HepG2 (cell line): Measurements from ENCODE around the gene VCPKMT. TPM values are rescaled to one million over a fixed set of nuclear protein-coding genes. Genes with fewer than 3 reads are reported as not detected.

Experiments
- ATF1 ChIP-seq: IDR thresholded peaks from 2 replicates; pipeline ENCODE4 v1.6.1; 2016; ENCODE audit warnings: mild to moderate bottlenecking, control low read depth
- KDM3A ChIP-seq: IDR thresholded peaks from 2 replicates; pipeline ENCODE4 v1.6.1; 2018; ENCODE audit warnings: low read depth, missing compliant biosample characterization
- MXI1 ChIP-seq: IDR thresholded peaks from 3 replicates; pipeline ENCODE4 v1.6.1; 2012; ENCODE audit warnings: low read depth, low read length, inconsistent platforms, borderline replicate concordance
- SALL2 ChIP-seq: sonication (generic); formaldehyde crosslinking; IDR thresholded peaks from 2 replicates; pipeline ENCODE4 v1.8.1; 2023; ENCODE audit warnings: mild to moderate bottlenecking, missing genetic modification reagents, inconsistent platforms
- ZNF101 ChIP-seq: sonication (generic); formaldehyde crosslinking; IDR thresholded peaks from 2 replicates; pipeline ENCODE4 v1.4.0; 2020; ENCODE audit warnings: mild to moderate bottlenecking, low read depth, missing genetic modification reagents, borderline replicate concordance
- ZNF33A ChIP-seq: sonication (generic); formaldehyde crosslinking; IDR thresholded peaks from 2 replicates; pipeline ENCODE4 v1.5.1; 2020; ENCODE audit warnings: missing genetic modification reagents, mild to moderate bottlenecking, moderate library complexity, borderline replicate concordance
- ZNF761 ChIP-seq: sonication (generic); formaldehyde crosslinking; conservative IDR thresholded peaks from 2 replicates; pipeline ENCODE4 v1.4.0; 2020; ENCODE audit warnings: mild to moderate bottlenecking, missing genetic modification reagents
- polyA plus RNA-seq, 8 experiments: library from polyadenylated mRNA; depleted of rRNA in 3 of 8; stranded (reverse) in 7 of 8; unstranded in 1 of 8; fragments of >200 nt; fragmentation: Illumina TruSeq in 4 of 8; extraction: Trizol in 4 of 8; gene quantifications; 2 replicates each; pipeline versions ENCODE4 v1.2.1 to v1.2.3, GENCODE V29; 2011 to 2016; ENCODE audit warnings: low read depth in 4 of 8, missing spikeins in 1 of 8, mixed read lengths in 1 of 8; ENCODE audit not compliant: insufficient read depth in 1 of 8
- total RNA-seq, 5 experiments: library from RNA; depleted of rRNA; stranded (reverse); fragments of >200 nt; fragmentation: Illumina TruSeq; extraction: Trizol; gene quantifications; 2 replicates each; pipeline ENCODE4 v1.2.3, GENCODE V29; 2016; ENCODE audit warnings: low read depth in 1 of 5
- TF ChIP-seq, protein P1 (sequence below): sonication (generic); formaldehyde crosslinking; IDR thresholded peaks from 2 replicates; pipeline ENCODE4 v1.8.1; 2022; ENCODE audit warnings: low read depth, mild to moderate bottlenecking, missing genetic modification reagents
- TF ChIP-seq, protein P2 (sequence below): sonication (generic); formaldehyde crosslinking; conservative IDR thresholded peaks from 2 replicates; pipeline ENCODE4 v1.8.0; 2022; ENCODE audit warnings: low read depth, missing genetic modification reagents
- TF ChIP-seq, protein P3 (sequence below), 2 experiments: sonication (generic) in 1 of 2; formaldehyde crosslinking in 1 of 2; IDR thresholded peaks; 2 replicates each; pipeline versions ENCODE4 v1.6.1 to v1.9.0; 2014 to 2022; ENCODE audit warnings: antibody characterized with exemption in 1 of 2, borderline replicate concordance in 1 of 2, inconsistent platforms in 1 of 2, low read depth in 1 of 2, missing genetic modification reagents in 1 of 2
- TF ChIP-seq, protein P4 (sequence below), 2 experiments: sonication (generic) in 1 of 2; formaldehyde crosslinking in 1 of 2; IDR thresholded peaks; 2 replicates each; pipeline versions ENCODE4 v1.5.1 to v1.6.1; 2011 to 2020; ENCODE audit warnings: borderline replicate concordance in 1 of 2, low read depth in 1 of 2, low read length in 1 of 2, mild to moderate bottlenecking in 1 of 2, missing genetic modification reagents in 1 of 2, moderate library complexity in 1 of 2
- TF ChIP-seq, protein P5 (sequence below): sonication (generic); formaldehyde crosslinking; IDR thresholded peaks from 2 replicates; pipeline ENCODE4 v1.8.1; 2023; ENCODE audit warnings: mild to moderate bottlenecking, missing genetic modification reagents

Gene VCPKMT
- total and polyA plus RNA-seq, 2 of the 13 experiments (the other 11 are each of a cell fraction or from before 2014, with no cell fraction given) = 3.9 to 5.4 TPM

DNA sequence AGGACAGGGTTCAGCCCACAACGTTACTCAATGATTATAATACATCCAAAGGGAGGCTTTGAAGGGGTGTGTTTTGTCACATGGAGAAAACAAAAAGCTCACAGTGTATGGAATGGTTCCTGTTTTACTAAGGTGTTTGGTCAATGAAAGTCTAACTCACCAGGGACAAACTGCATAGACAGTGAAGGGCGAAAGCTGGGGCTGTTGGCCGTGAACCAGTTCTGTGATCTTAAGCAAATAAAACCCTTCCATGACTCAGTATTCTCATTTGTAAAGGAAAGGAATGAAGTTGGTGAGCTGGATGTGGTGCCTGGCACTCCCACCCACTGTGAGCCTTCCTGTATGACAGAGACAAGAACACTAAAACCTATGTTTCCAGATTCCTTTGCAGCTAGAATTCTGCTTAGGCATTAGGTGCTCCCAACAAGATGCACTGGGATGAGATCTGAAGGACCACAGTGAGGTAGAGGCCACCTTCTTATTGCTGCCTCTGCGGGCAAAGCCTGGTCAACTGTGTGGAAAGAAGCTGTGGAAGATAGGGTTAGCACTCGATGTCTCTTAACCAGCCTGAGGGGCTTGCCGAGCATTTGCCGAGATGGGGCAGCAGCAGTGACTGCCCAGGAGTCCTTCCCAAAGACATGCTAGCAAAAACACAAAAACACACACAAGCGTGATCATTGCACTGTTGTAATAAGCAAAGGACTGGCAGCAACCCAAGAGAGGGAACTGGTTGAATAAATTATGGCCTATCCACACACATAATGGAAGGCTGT is 48.5 kb downstream of the VCPKMT start (continued):
- TF ChIP-seq KDM3A (CRISPR knock-in tag) (no peak), SALL2 (CRISPR knock-in tag) (no peak), ATF1 (CRISPR knock-in tag) (peak; percentile 14; the same call in 1 of the 2 replicates), MXI1 (peak; percentile 36; the same call in 1 of the 3 replicates), ZNF33A (no peak), ZNF761 (CRISPR knock-in tag) (no peak), ZNF101 (no peak)
- TF ChIP-seq, protein P1, sequence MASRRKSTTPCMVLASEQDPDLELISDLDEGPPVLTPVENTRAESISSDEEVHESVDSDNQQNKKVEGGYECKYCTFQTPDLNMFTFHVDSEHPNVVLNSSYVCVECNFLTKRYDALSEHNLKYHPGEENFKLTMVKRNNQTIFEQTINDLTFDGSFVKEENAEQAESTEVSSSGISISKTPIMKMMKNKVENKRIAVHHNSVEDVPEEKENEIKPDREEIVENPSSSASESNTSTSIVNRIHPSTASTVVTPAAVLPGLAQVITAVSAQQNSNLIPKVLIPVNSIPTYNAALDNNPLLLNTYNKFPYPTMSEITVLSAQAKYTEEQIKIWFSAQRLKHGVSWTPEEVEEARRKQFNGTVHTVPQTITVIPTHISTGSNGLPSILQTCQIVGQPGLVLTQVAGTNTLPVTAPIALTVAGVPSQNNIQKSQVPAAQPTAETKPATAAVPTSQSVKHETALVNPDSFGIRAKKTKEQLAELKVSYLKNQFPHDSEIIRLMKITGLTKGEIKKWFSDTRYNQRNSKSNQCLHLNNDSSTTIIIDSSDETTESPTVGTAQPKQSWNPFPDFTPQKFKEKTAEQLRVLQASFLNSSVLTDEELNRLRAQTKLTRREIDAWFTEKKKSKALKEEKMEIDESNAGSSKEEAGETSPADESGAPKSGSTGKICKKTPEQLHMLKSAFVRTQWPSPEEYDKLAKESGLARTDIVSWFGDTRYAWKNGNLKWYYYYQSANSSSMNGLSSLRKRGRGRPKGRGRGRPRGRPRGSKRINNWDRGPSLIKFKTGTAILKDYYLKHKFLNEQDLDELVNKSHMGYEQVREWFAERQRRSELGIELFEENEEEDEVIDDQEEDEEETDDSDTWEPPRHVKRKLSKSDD (CRISPR knock-in tag) = no peak
- TF ChIP-seq, protein P2, sequence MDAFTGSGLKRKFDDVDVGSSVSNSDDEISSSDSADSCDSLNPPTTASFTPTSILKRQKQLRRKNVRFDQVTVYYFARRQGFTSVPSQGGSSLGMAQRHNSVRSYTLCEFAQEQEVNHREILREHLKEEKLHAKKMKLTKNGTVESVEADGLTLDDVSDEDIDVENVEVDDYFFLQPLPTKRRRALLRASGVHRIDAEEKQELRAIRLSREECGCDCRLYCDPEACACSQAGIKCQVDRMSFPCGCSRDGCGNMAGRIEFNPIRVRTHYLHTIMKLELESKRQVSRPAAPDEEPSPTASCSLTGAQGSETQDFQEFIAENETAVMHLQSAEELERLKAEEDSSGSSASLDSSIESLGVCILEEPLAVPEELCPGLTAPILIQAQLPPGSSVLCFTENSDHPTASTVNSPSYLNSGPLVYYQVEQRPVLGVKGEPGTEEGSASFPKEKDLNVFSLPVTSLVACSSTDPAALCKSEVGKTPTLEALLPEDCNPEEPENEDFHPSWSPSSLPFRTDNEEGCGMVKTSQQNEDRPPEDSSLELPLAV = no peak
- TF ChIP-seq, protein P3, sequence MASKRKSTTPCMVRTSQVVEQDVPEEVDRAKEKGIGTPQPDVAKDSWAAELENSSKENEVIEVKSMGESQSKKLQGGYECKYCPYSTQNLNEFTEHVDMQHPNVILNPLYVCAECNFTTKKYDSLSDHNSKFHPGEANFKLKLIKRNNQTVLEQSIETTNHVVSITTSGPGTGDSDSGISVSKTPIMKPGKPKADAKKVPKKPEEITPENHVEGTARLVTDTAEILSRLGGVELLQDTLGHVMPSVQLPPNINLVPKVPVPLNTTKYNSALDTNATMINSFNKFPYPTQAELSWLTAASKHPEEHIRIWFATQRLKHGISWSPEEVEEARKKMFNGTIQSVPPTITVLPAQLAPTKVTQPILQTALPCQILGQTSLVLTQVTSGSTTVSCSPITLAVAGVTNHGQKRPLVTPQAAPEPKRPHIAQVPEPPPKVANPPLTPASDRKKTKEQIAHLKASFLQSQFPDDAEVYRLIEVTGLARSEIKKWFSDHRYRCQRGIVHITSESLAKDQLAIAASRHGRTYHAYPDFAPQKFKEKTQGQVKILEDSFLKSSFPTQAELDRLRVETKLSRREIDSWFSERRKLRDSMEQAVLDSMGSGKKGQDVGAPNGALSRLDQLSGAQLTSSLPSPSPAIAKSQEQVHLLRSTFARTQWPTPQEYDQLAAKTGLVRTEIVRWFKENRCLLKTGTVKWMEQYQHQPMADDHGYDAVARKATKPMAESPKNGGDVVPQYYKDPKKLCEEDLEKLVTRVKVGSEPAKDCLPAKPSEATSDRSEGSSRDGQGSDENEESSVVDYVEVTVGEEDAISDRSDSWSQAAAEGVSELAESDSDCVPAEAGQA (IDR thresholded peaks at IDR 0.05; ENCODE audit: low read depth) = no peak
- TF ChIP-seq, protein P3 (CRISPR knock-in tag; IDR thresholded peaks at IDR 0.05; ENCODE audit: borderline replicate concordance) = no peak
- TF ChIP-seq, protein P4, sequence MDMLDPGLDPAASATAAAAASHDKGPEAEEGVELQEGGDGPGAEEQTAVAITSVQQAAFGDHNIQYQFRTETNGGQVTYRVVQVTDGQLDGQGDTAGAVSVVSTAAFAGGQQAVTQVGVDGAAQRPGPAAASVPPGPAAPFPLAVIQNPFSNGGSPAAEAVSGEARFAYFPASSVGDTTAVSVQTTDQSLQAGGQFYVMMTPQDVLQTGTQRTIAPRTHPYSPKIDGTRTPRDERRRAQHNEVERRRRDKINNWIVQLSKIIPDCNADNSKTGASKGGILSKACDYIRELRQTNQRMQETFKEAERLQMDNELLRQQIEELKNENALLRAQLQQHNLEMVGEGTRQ (IDR thresholded peaks at IDR 0.05; ENCODE audit: low read depth, low read length) = no peak
- TF ChIP-seq, protein P4 (CRISPR knock-in tag; IDR thresholded peaks at IDR 0.05; ENCODE audit: borderline replicate concordance) = no peak
- TF ChIP-seq, protein P5, sequence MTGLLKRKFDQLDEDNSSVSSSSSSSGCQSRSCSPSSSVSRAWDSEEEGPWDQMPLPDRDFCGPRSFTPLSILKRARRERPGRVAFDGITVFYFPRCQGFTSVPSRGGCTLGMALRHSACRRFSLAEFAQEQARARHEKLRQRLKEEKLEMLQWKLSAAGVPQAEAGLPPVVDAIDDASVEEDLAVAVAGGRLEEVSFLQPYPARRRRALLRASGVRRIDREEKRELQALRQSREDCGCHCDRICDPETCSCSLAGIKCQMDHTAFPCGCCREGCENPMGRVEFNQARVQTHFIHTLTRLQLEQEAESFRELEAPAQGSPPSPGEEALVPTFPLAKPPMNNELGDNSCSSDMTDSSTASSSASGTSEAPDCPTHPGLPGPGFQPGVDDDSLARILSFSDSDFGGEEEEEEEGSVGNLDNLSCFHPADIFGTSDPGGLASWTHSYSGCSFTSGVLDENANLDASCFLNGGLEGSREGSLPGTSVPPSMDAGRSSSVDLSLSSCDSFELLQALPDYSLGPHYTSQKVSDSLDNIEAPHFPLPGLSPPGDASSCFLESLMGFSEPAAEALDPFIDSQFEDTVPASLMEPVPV (CRISPR knock-in tag) = no peak
